HG03354 (cell line): ENCODE results near the gene CDKN2AIP.
"Not testable (repeated sequence)": the region's sequence is repeated elsewhere in the genome, so short reads cannot be mapped to it uniquely, and the experiment has no call there.

ENCODE experiments used
- ATAC-seq: cut with Tn5 transposase; IDR thresholded peaks from one replicate; pipeline ENCODE4 v1.9.1; 2021; ENCODE audit warnings: mild to moderate bottlenecking; ENCODE audit not compliant: unreplicated experiment, poor library complexity, severe bottlenecking

Gene CDKN2AIP

GRCh38 chr4:183482515-183483095 is 38.2 kb downstream of the CDKN2AIP start:
- not testable (repeated sequence) for ATAC-seq

- ATAC-seq = no peak
Observed at GRCh38 chr4:183483997-183484396, 39.6 kb downstream of the CDKN2AIP start.

- ATAC-seq = no peak
Observed at GRCh38 chr4:183485411-183486160, 41.1 kb downstream of the CDKN2AIP start.

- no peak for ATAC-seq
Observed at GRCh38 chr4:183492791-183493222, 48.4 kb downstream of the CDKN2AIP start.

- no peak for ATAC-seq
Observed at GRCh38 chr4:183493246-183493645, 48.8 kb downstream of the CDKN2AIP start.

- ATAC-seq = no peak
Observed at GRCh38 chr4:183495184-183495583, 50.7 kb downstream of the CDKN2AIP start.
